SU-DHL-6 (cell line): Measurements from ENCODE around the gene ANXA3.
A peak's percentile ranks its signal among the peaks of the same experiment; 100 is the strongest.

Source experiments
- EZH2phosphoT487 ChIP-seq: fragments of 200-600 bp; sonication (generic), shearing (Covaris generic); conservative IDR thresholded peaks from 2 replicates; pipeline ENCODE4 v1.6.1; 2018; ENCODE audit warnings: mild to moderate bottlenecking, antibody characterized with exemption, low read length, moderate library complexity, mixed read lengths
- TF ChIP-seq, protein P1 (sequence below): fragments of 200-600 bp; sonication (generic); IDR thresholded peaks from one replicate; pipeline ENCODE4 v1.5.1; 2017; ENCODE audit warnings: antibody characterized with exemption, mild to moderate bottlenecking, low read length, moderate library complexity; ENCODE audit not compliant: insufficient read depth, poor library complexity, severe bottlenecking

DNA sequence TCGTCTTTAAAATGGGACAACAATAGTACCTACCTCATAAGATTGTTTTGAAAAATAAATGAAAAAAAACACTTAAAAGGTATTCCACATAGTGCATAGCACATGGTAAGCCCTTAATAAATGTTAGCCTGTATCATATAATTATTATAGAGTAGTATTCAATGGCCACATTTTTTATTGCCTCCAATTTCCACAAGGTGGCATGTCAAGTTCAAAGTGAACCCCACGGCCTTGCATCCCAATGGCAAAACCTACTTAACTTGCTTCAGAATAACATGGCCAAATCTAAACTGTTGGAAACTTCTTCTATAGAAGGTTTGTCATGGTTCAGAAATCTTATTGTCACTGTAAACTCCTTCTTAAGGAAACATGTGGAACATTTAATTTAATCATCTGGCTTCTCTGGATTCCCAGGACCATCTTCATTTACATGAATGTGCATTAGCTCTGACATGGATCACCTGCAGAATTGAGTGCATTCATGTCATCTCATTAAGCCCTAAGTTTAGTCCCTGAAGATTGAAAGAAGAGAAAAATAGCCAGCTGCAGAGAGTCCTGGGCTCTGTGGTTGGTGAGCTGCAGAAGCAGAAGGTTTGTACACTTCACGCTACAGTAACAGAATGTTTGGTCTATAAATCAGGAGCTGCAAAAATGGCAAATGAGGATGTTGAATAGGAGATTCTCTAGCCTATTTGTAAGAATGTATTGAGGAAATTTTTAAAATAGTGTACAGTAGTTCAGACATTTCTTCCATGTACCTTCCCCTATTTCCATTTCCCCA lies 61.0 kb downstream of the ANXA3 start:
- TF ChIP-seq, protein P1, sequence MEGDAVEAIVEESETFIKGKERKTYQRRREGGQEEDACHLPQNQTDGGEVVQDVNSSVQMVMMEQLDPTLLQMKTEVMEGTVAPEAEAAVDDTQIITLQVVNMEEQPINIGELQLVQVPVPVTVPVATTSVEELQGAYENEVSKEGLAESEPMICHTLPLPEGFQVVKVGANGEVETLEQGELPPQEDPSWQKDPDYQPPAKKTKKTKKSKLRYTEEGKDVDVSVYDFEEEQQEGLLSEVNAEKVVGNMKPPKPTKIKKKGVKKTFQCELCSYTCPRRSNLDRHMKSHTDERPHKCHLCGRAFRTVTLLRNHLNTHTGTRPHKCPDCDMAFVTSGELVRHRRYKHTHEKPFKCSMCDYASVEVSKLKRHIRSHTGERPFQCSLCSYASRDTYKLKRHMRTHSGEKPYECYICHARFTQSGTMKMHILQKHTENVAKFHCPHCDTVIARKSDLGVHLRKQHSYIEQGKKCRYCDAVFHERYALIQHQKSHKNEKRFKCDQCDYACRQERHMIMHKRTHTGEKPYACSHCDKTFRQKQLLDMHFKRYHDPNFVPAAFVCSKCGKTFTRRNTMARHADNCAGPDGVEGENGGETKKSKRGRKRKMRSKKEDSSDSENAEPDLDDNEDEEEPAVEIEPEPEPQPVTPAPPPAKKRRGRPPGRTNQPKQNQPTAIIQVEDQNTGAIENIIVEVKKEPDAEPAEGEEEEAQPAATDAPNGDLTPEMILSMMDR: peak; percentile 21
- TF ChIP-seq EZH2phosphoT487: no peak
